ENCODE results near the gene TBC1D10B.

TBC1D10B gene

GRCh38 chr16:30355144-30355953 is 14.9 kb downstream of the TBC1D10B start, which contains the start of gene CD2BP2:
Gene CD2BP2 (minus strand): TSS chr16:30355308. CDS start chr16:30354681, 627 bp downstream.
- peak; percentile 94 for DNase-seq
- H4K20me1 ChIP-seq (ENCODE audit: insufficient read depth, low read length), result peaks cover 28% of the 10 kb centered on the region
- TF ChIP-seq EZH2 (IDR thresholded peaks at IDR 0.05; ENCODE audit: borderline replicate concordance, low read depth, low read length, severe bottlenecking) (no peak), CTCF (IDR thresholded peaks at IDR 0.05; ENCODE audit: borderline replicate concordance, extremely low read depth, low read length, poor library complexity, severe bottlenecking) (no peak)
- H3K9me3 ChIP-seq (ENCODE audit: insufficient read depth, low read length, severe bottlenecking), result no peaks in the 10 kb centered on the region
- H3K79me2 ChIP-seq (ENCODE audit: insufficient read depth, low read length), result peaks cover 38% of the 10 kb centered on the region
- ATAC-seq (ENCODE audit: insufficient read depth, low read depth), result peak; percentile 93
- no peaks in the 10 kb centered on the region for H3K27me3 ChIP-seq (ENCODE audit: insufficient read depth, low read length, poor library complexity)
- H3K27ac ChIP-seq (ENCODE audit: low read length), result peak within 1 kb of the TSS; percentile 95
- peak within 1 kb of the TSS; percentile 99 for H3K4me2 ChIP-seq (ENCODE audit: insufficient read depth, low read length)
- H3K4me3 ChIP-seq (ENCODE audit: low read depth in 1 of 2, low read length in 2 of 2), result peak within 1 kb of the TSS; percentile 97 to 99
- H3K36me3 ChIP-seq (ENCODE audit: insufficient read depth, low read length), result peaks cover 79% of the 10 kb centered on the region
- peaks cover 45% of the 10 kb centered on the region for H3K4me1 ChIP-seq (ENCODE audit: insufficient read depth, low read length)
- peak within 1 kb of the TSS; percentile 87 for H3K9ac ChIP-seq (ENCODE audit: low read depth, low read length)
- H2AFZ ChIP-seq (ENCODE audit: low read depth, low read length), result peak within 1 kb of the TSS; percentile 98

- ATAC-seq (ENCODE audit: insufficient read depth, low read depth), result peak; percentile 49
- peaks cover 45% of the 10 kb centered on the region for H3K4me1 ChIP-seq (ENCODE audit: insufficient read depth, low read length)
- TF ChIP-seq EZH2 (IDR thresholded peaks at IDR 0.05; ENCODE audit: borderline replicate concordance, low read depth, low read length, severe bottlenecking), result no peak
Measured at GRCh38 chr16:30354423-30355143, 15.7 kb downstream of the TBC1D10B start.

GRCh38 chr16:30353438-30354129 is 16.7 kb downstream of the TBC1D10B start:
- ATAC-seq (ENCODE audit: insufficient read depth, low read depth) (no peak), DNase-seq (no peak)
- peak overlapping the region in 1 of 2 experiments; percentile 99; a peak in 2 of 4 replicates for H3K4me3 ChIP-seq (ENCODE audit: low read depth in 1 of 2, low read length in 2 of 2)
- H2AFZ ChIP-seq (ENCODE audit: low read depth, low read length), result no peak overlapping the region
- H3K27ac ChIP-seq (ENCODE audit: low read length), result peak overlapping the region; percentile 95; the same call in 1 of the 2 replicates
- H3K79me2 ChIP-seq (ENCODE audit: insufficient read depth, low read length), result peaks cover 32% of the 10 kb centered on the region
- H3K36me3 ChIP-seq (ENCODE audit: insufficient read depth, low read length), result peaks cover 64% of the 10 kb centered on the region
- H4K20me1 ChIP-seq (ENCODE audit: insufficient read depth, low read length), result peaks cover 25% of the 10 kb centered on the region
- TF ChIP-seq CTCF (IDR thresholded peaks at IDR 0.05; ENCODE audit: borderline replicate concordance, extremely low read depth, low read length, poor library complexity, severe bottlenecking) (no peak), EZH2 (IDR thresholded peaks at IDR 0.05; ENCODE audit: borderline replicate concordance, low read depth, low read length, severe bottlenecking) (no peak)
- H3K27me3 ChIP-seq (ENCODE audit: insufficient read depth, low read length, poor library complexity), result no peaks in the 10 kb centered on the region
- peak overlapping the region; percentile 87 for H3K9ac ChIP-seq (ENCODE audit: low read depth, low read length)
- peaks cover 45% of the 10 kb centered on the region for H3K4me1 ChIP-seq (ENCODE audit: insufficient read depth, low read length)
- peak overlapping the region; percentile 99 for H3K4me2 ChIP-seq (ENCODE audit: insufficient read depth, low read length)
- no peaks in the 10 kb centered on the region for H3K9me3 ChIP-seq (ENCODE audit: insufficient read depth, low read length, severe bottlenecking)

More at GRCh38 chr16:30354423-30355143, 15.7 kb downstream of the TBC1D10B start:
- DNase-seq, result no peak
- Histone ChIP-seq H3K4me2 (ENCODE audit: insufficient read depth, low read length) (peak overlapping the region; percentile 99), H3K36me3 (ENCODE audit: insufficient read depth, low read length) (peaks cover 74% of the 10 kb centered on the region), H3K79me2 (ENCODE audit: insufficient read depth, low read length) (peaks cover 36% of the 10 kb centered on the region), H4K20me1 (ENCODE audit: insufficient read depth, low read length) (peaks cover 26% of the 10 kb centered on the region), H3K27ac (ENCODE audit: low read length) (peak overlapping the region; percentile 95), H3K4me3 (ENCODE audit: low read depth in 1 of 2, low read length in 2 of 2) (peak overlapping the region; percentile 97 to 99), H2AFZ (ENCODE audit: low read depth, low read length) (peak overlapping the region; percentile 98), H3K27me3 (ENCODE audit: insufficient read depth, low read length, poor library complexity) (no peaks in the 10 kb centered on the region), H3K9me3 (ENCODE audit: insufficient read depth, low read length, severe bottlenecking) (no peaks in the 10 kb centered on the region), H3K9ac (ENCODE audit: low read depth, low read length) (peak overlapping the region; percentile 87)
